OCI-LY3 (cell line): Measurements from ENCODE around the gene NFIA.

Source experiments
- CTCF ChIP-seq: fragments of 200-600, 300-600 bp; sonication (generic); IDR thresholded peaks from 2 replicates; pipeline ENCODE4 v1.5.1; 2014; ENCODE audit warnings: antibody characterized with exemption, low read length, low read depth
- EZH2phosphoT487 ChIP-seq: fragments of 200-600 bp; shearing (Covaris generic); IDR thresholded peaks from 2 replicates; pipeline ENCODE4 v1.6.1; 2018; ENCODE audit warnings: antibody characterized with exemption, mixed run types, low read depth

- TF ChIP-seq CTCF (no peak), EZH2phosphoT487 (no peak)
These were observed 125.1 kb downstream of the NFIA start for GRCh38 chr1:61207416-61207815.
